KOPT-K1 (cell line): ENCODE data around the gene PLPP1.

Experiments used
- H3K27ac ChIP-seq: fragments of 200-600 bp; sonication (generic); 2 replicates; pipeline ENCODE4 v1.5.1; 2016; ENCODE audit warnings: antibody characterized with exemption, mild to moderate bottlenecking, low read depth, low read length; ENCODE audit not compliant: poor library complexity, severe bottlenecking
- H3K36me3 ChIP-seq: fragments of 200-600 bp; sonication (generic); 2 replicates; pipeline ENCODE4 v1.5.1; 2017; ENCODE audit warnings: antibody characterized with exemption, mild to moderate bottlenecking, low read length, moderate library complexity; ENCODE audit not compliant: insufficient read depth
- H3K9me3 ChIP-seq: fragments of 200-600 bp; sonication (generic); 2 replicates; pipeline ENCODE4 v1.5.1; 2017; ENCODE audit warnings: antibody characterized with exemption, low read length, mild to moderate bottlenecking; ENCODE audit not compliant: insufficient read depth, poor library complexity, severe bottlenecking

Gene PLPP1

DNA sequence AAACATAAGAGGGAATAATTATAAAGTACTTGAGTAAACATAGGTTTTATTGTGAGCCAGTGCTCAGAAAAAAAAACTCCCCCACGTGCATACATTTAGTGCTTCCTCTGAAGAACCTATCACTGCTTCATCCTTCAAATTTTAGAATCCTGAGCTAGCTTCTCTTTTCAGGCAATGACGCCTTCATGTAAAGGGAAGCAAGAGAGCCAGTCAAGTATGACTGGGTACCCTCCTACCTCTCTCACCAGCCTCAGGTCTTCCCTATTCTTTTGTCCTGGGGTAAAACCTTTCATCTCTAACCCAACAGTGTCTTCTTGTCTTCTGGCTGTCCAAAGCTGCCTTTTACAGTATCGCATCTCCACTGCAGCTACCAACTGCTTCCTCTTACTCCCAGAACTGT, 32.0 kb downstream of the PLPP1 start:
- no peak overlapping the region for H3K27ac ChIP-seq
- no peaks in the 10 kb centered on the region for H3K9me3 ChIP-seq
- H3K36me3 ChIP-seq, result no peaks in the 10 kb centered on the region

DNA sequence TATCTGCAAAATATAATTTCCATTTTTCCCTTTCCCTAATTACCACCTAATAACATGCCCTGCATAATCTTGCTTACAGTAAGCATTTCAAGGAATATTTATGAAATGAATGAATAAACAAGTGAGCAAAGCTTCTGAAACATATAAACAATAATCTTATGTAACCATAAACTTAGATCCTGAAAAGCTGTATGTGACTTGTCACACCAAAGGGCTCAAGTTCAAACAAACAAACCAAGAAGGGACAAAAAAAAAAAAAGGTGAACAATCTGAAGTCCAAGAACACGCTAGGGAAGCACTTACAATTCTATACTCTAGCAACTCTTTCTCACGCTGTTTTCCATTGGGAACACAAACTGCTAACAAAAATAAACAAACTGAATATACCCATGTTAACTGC, 36.3 kb downstream of the PLPP1 start:
- H3K36me3 ChIP-seq, result no peaks in the 10 kb centered on the region
- H3K27ac ChIP-seq, result no peak overlapping the region
- no peaks in the 10 kb centered on the region for H3K9me3 ChIP-seq

DNA sequence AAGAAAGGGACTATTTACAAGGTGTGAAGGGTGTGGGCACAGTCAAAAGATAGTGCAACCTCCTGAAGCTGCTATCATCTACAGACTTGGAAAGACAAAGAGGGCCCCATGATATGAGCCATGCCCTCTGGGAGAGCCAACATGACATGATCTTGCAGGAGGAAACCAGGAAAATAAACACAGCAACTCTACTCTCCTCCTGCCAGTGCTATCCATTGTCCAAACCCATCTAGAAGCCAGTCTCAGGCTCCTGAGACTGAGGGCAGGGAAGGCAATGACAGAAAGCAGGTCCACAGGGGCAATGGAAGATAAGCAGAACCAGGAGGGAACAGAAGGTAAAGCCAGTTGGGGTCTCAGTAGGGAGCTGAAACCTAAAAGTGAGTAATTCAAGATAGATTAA, 37.1 kb downstream of the PLPP1 start:
- H3K27ac ChIP-seq, result no peak overlapping the region

DNA sequence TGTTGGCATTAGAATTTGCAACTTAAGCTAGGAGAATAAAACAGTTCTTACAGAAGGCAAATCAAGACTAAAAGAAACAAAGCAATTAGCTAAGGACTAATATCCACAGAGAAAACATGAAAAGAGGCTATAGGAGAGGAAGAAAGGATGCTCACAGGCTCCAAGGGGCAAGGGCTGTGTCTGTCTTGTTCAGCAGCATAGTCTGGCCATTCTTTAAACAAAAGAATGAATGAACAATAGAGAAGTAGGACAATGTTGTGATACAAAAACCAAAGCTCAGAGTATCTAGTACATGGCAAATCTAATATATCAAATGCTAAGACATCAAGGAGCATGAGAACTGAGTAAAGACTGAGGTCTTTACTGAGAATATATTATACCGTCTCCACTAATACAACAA, 39.5 kb downstream of the PLPP1 start:
- Histone ChIP-seq H3K9me3 (no peaks in the 10 kb centered on the region), H3K36me3 (no peaks in the 10 kb centered on the region), H3K27ac (no peak overlapping the region)

More for the DNA sequence above, 37.1 kb downstream of the PLPP1 start:
- Histone ChIP-seq H3K36me3 (no peaks in the 10 kb centered on the region), H3K9me3 (no peaks in the 10 kb centered on the region)

DNA sequence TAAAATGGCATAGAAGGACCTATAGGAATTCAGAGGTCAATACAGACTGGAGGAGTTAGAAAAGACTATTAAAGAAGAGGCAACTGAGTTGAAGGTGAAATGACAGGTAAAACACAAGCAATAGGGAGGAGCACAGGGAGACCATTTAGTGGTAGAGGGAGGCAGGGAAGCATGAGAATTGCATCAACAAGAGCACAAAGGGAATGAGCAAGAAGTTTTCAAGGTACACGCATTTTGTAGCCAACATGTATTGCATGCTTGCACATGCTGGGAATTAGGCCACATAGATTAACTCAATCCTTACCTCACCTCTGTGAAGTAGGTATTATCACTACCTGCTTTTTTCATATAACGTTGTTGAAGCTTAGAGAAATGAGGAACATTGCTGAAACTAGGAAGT, 42.3 kb downstream of the PLPP1 start:
- no peak overlapping the region for H3K27ac ChIP-seq
- H3K36me3 ChIP-seq, result no peaks in the 10 kb centered on the region
- no peaks in the 10 kb centered on the region for H3K9me3 ChIP-seq

DNA sequence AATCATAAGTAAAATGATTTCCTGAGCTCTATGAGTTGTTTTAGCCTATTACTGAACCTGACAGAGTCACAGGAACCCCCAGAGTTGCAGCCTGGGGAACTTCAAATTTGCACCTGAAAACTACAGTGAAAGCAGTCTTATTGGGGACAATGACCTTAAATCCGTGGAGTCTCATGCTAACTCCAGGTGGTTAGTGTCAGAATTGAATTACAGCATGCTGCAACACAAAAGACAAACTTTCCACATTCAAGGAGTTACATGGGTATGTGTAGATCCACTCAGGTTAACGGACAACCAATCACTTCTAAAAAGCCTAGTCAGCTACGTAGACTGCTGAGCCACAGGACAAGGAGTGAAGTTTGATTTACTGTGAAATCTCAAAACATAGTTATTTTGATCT, 49.7 kb downstream of the PLPP1 start:
- Histone ChIP-seq H3K36me3 (no peaks in the 10 kb centered on the region), H3K27ac (no peak overlapping the region), H3K9me3 (no peaks in the 10 kb centered on the region)

DNA sequence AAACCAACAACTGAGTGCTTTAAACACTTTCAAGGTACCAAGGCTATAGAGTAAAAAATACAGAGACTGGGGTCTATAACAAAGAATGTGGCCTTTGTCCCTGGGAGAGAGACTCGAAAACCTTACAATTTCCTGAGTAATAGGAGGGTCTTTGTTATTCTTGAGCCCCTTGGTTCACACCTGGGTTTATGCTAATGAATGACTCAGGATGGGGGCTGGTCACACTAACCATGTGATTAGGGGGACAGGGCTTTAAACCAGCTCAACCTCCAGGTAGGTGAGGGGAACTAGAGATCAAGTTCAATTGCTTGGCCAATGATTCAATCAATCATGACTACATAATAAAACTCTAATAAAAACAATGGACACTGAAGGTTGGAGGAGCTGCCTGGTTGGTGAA, 50.2 kb downstream of the PLPP1 start:
- Histone ChIP-seq H3K9me3 (no peaks in the 10 kb centered on the region), H3K36me3 (no peaks in the 10 kb centered on the region), H3K27ac (no peak overlapping the region)

DNA sequence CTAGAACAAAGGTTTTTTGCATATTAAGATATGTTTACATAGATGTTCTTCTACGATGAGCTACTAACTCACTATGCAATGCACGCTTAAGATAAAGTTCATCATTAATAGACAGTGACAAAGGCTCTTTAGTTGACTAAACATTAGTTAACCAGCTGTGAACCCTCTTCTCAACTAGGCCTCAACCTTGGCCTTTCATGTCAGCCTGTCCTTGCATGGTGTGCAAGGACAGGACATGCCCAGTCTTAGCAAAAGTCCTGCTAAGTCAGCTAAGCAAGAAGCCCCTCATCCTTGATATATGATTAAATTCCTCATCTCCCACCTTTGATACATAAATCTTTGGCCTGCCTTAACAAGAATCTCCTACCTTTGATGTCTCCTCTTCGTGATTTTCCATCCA, 50.9 kb downstream of the PLPP1 start:
- H3K9me3 ChIP-seq, result no peaks in the 10 kb centered on the region
- no peaks in the 10 kb centered on the region for H3K36me3 ChIP-seq
- H3K27ac ChIP-seq, result no peak overlapping the region

DNA sequence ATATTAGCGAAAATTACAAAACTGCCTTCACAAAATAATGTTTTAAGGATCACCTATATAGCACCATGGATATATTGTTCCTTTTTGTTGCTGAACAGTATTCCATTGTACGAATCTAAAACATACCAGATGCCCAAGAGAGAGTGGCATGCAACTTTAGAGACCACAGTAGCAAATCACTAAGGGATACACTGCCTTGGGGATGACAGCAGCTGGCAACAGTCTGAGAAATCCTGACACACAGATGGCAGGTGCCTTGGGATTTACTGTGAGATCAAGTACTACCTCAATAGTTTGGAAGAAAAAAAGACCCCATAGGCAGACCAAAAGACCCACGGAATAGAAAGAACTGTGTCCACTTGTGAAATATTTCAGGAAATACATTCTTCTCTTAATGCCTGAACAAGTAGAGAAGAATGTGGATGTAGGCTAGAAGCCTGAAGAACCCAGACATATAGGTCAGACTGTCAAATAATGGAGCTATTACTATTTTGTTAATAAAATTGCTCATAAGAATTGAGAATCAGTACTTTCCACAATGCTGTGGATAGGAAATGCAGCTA, 53.4 kb downstream of the PLPP1 start:
- no peaks in the 10 kb centered on the region for H3K36me3 ChIP-seq
- no peaks in the 10 kb centered on the region for H3K9me3 ChIP-seq
- no peak overlapping the region for H3K27ac ChIP-seq

DNA sequence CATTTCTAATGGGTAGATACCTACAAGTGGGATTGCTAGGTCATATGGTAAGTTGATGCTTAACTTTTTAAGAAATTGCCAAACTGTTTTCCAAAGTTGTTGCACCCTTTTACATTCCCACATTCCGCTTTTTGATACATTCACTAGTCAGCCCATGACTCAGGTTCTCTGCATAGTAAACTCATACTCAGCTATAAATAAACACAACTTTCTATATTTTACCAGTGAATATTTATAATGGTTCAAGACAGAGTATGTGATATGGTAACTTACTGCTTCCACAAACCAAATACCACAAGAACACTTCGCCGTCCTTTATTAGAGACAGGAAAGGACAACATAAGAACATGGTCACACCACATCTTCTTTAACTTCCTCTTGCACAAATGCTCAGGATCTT, 54.0 kb downstream of the PLPP1 start:
- H3K27ac ChIP-seq, result no peak overlapping the region
- no peaks in the 10 kb centered on the region for H3K36me3 ChIP-seq
- no peaks in the 10 kb centered on the region for H3K9me3 ChIP-seq

DNA sequence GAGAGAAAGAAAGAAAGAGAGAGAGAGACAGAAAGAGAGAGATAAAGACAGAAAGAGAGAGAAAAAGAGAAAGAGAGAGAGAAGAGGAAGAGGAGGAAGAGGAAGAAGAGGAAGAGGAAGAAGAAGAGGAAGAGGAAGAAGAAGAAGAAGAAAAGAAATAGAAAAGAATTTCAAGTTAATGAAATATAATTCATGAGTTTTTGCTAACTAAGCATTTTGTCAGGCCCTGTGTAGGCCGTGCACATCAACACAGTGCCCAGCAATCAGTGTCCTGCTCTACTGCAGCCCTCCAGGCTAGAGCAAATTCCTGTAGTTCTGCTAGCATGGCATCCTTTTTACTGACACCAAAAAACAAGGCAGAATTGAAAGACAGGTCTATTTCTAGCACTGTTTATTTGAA, 62.1 kb downstream of the PLPP1 start:
- Histone ChIP-seq H3K36me3 (no peaks in the 10 kb centered on the region), H3K27ac (no peak overlapping the region)

DNA sequence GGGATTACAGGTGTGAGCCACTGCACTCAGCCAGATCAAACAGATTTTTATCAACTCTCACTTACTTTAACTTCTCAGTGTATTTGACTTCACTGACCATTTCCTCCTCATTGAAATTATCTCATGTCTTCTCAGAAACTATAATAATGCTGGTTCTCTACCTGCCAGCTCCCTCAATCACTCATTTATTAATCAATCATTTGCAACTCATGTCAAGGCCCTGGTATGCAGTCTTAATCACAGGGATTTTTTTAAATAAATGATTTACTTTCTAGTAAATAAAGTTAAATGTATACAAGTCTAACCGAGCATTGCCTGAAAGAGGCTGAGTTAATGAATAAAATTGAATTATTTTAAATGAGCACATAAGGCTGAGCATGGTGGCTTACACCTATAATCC, 63.3 kb downstream of the PLPP1 start:
- Histone ChIP-seq H3K9me3 (no peaks in the 10 kb centered on the region), H3K27ac (no peak overlapping the region), H3K36me3 (no peaks in the 10 kb centered on the region)

More for the DNA sequence above, 62.1 kb downstream of the PLPP1 start:
- no peaks in the 10 kb centered on the region for H3K9me3 ChIP-seq

DNA sequence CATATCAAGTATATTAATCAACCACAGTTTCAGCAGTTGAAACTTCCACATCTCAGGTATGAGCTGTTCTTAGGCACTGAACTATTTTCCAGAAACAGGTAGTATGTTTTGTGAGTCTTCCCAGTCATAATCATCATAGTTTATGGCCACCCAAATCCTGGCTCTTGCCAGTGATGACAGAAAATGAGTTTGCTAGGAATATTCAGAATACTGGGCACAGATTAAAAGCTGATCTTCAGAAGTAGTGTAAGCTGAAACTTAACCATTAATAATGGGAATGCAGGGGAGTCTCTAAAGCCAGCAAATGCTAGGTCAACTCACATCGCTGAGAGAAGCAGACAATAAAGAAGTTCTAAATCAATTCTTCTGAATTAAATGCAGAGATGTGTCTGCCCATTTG, 64.5 kb downstream of the PLPP1 start:
- Histone ChIP-seq H3K36me3 (no peaks in the 10 kb centered on the region), H3K27ac (no peak overlapping the region), H3K9me3 (no peaks in the 10 kb centered on the region)

DNA sequence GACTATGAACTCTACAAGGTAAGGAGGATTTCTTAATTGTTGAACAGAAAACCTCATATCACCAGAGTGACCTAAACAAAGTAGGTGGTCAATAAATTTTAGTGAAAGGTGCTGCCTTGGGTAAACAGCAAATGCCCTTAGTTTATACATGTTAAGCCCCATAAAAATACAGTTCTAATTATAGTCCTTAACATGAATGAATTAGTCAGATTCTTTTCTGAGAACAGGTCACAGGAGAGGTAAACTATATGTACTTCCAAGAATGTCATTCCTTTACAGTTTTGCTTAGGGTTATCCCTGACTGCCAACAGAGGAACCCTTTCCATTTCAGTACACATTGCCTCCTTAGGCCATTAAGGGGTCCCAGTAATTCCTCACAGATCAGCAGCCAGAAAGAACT, 64.9 kb downstream of the PLPP1 start:
- Histone ChIP-seq H3K9me3 (no peaks in the 10 kb centered on the region), H3K27ac (no peak overlapping the region), H3K36me3 (no peaks in the 10 kb centered on the region)

DNA sequence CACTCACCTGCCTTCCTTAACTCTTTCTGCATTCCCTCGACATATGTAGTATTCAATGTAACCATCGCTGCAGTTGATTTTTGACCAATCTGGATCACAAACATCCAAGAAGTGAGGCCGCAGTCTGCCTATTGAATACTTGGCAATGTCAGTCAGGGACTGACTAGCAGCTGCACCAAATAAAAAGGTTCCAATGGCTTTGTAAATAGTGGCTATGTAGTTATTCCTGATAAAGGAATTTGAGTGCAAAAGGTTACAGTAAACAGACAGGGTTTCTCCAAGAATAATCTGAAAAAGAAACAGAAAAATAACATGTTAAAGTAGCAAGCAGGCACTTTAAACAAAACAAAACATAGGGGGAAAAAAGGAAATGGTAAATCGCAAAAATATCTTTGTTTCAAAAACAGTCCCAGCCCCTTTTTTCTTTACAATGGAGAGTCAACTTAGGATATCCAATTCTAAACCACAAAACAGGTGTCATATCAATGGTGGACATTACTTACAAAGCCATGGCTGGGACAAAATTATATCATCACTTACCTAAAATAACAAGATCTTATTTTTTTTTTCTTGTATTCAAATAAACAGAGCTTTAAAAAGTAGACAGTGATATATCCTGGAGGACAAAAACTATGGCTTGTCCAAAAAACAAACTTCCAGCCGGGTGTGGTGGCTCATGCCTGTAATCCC, 66.8 kb downstream of the PLPP1 start:
- Histone ChIP-seq H3K9me3 (no peaks in the 10 kb centered on the region), H3K36me3 (no peaks in the 10 kb centered on the region), H3K27ac (no peak overlapping the region)

DNA sequence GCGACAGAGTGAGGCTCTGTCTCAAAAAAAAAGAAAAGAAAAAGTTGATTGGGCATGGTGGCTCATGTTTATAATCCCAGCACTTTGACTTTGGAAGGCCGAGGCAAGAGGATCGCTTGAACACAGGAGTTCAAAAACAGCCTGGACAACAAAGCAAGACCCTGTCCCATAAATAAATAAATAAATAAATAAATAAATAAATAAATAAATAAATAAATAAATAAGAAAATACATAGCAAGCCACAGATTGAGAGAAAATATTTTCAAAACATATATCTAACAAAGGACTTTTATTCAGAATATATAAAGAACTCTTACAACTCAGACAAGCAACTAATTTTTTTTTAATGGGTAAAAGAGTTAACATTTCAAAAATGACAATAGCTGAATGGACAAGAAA, 71.2 kb downstream of the PLPP1 start:
- Histone ChIP-seq H3K27ac (no peak overlapping the region), H3K36me3 (no peaks in the 10 kb centered on the region), H3K9me3 (no peaks in the 10 kb centered on the region)
